GM18517 (cell line): ENCODE measurements around the gene BIRC2.
"Not testable (repeated sequence)": the region's sequence is repeated elsewhere in the genome, so short reads cannot be mapped to it uniquely, and the experiment has no call there.

ENCODE experiments used
- ATAC-seq: cut with Tn5 transposase; IDR thresholded peaks from one replicate; pipeline ENCODE4 v1.9.1; 2021; ENCODE audit warnings: mild to moderate bottlenecking, moderate library complexity; ENCODE audit not compliant: unreplicated experiment

The BIRC2 gene

DNA sequence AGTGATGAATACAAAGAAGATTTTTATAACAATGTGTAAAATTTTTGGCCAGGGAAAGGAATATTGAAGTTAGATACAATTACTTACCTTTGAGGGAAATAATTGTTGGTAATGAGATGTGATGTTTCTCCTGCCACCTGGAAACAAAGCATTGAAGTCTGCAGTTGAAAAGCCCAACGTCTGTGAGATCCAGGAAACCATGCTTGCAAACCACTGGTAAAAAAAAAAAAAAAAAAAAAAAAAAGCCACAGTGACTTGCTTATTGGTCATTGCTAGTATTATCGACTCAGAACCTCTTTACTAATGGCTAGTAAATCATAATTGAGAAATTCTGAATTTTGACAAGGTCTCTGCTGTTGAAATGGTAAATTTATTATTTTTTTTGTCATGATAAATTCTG, 24.5 kb upstream of the BIRC2 start:
- ATAC-seq, result no peak

DNA sequence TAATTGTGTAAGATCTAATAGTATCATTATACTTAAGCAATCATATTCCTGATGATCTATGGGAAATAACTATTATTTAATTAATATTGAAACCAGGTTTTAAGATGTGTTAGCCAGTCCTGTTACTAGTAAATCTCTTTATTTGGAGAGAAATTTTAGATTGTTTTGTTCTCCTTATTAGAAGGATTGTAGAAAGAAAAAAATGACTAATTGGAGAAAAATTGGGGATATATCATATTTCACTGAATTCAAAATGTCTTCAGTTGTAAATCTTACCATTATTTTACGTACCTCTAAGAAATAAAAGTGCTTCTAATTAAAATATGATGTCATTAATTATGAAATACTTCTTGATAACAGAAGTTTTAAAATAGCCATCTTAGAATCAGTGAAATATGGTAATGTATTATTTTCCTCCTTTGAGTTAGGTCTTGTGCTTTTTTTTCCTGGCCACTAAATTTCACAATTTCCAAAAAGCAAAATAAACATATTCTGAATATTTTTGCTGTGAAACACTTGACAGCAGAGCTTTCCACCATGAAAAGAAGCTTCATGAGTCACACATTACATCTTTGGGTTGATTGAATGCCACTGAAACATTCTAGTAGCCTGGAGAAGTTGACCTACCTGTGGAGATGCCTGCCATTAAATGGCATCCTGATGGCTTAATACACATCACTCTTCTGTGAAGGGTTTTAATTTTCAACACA, 23.3 kb upstream of the BIRC2 start:
- ATAC-seq, result no peak

DNA sequence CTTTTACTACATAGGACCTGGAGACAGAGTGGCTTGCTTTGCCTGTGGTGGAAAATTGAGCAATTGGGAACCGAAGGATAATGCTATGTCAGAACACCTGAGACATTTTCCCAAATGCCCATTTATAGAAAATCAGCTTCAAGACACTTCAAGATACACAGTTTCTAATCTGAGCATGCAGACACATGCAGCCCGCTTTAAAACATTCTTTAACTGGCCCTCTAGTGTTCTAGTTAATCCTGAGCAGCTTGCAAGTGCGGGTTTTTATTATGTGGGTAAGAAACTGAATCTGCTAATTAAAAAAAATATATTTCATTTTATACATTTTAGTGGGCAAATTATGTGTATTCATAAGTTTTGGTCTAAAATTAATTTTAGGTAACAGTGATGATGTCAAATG, 21.9 kb upstream of the BIRC2 start:
- ATAC-seq, result no peak

DNA sequence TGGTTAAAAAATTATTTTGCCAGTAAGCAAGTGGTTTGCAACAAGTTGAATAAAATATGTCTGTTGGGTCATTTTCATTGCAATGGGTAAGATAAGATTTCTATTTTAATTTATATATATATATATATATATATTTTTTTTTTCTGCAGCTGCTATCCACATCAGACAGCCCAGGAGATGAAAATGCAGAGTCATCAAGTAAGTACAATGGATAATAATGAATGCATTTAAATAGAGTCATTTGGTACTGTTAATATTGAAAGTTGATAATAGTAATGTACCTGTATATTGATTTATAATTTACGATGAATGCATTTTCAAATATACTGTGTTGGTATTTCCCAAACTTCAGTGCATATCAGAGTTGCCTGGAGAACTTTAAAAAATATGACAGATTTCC, 18.3 kb upstream of the BIRC2 start:
- ATAC-seq, result no peak

DNA sequence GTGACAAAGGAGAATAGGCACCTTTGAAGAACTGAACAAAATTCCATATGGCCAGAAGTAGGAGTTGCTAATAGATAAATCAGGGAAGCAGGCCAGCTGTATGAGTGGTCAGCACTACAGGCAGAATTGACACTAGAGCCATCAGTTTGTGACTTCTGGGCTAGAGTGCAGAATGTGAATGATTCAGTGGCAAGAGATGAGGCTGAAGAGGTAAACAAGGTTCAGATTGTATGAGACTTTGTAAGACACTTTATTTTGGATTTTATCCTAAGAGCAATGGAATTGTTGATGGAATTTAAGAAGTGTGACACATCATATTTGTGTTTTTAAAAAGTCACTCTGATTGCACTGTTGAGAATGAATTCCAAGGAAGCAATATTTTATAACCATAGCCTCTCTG, 16.8 kb upstream of the BIRC2 start:
- no peak for ATAC-seq

DNA sequence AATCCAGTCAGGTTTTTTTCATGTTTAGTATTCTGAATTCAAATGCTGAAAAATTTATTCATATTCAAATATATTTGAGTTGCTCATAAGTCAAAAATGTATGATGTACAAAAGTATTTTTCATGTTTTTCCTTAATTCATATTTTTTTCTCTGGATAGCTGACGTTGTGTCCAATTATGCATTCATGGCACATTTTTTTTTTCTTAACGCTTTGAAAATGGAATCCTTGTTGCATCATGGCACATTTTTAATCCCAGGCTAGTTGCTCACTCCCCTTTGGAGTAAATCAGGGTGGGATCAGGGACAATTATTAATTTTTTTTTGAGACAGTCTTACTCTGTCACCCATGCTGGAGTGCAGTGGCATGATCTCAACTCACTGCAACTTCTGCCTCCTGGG, 15.7 kb upstream of the BIRC2 start:
- ATAC-seq, result no peak

DNA sequence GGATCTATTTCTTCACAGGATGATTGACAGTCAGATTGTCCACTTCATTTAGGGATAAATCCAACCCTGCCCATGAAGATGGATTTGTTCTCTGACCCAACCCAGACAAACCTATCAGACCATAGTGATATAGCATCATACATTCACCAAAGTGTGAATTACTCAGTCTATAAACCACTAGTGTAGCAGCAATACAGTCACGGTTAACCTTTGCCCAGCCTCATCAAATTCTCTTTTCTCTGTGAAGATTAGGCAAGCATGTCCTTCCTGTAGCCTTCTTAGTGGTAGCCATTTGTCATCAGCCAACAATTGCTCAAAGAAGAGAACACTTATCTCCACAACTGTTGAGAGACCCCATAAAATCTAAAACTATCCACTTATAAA, 14.4 kb upstream of the BIRC2 start:
- ATAC-seq, result no peak

DNA sequence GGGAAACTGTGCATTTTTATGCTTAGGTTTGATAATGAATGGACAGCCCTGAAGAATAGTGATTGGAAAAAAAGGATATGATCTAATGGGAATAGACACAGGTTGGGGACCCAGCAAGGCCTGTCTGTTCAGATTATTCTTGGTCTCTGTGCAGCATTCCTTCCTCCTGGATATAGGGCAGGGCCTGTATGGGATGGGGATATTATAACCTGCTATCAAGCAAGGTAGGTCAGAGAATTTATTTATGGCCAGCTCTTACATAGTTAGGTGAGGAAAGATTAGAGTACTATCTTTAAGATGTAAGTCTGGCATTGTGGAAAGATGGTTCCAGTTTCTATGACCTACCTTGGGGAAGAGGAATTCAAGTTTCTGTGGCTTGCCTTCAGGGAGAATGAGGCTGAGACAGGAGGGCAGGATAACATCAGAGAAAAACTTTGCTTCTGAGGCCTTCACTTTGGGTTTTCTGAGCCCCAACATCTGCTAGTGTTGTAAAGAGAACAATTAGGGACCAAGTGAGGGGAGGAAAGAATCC, 8.5 kb upstream of the BIRC2 start:
- no peak for ATAC-seq

DNA sequence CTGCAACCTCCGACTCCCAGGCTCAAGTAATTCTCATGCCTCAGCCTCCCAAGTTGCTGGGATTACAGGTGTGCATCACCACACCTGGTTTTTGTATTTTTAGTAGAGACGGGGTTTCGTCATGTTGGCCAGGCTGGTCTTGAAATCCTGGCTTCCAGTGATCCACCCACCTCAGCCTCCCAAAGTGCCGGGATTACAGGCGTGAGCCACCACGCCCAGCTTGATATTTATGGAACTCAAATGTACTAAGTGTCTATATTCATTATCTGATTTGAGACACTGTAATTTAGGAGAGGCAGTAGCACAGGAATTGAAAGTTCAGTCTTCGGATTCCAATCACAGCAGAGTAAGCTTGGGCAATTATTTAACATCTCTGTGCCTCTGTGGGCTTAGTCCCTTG, 5.7 kb upstream of the BIRC2 start:
- ATAC-seq, result not testable (repeated sequence)

DNA sequence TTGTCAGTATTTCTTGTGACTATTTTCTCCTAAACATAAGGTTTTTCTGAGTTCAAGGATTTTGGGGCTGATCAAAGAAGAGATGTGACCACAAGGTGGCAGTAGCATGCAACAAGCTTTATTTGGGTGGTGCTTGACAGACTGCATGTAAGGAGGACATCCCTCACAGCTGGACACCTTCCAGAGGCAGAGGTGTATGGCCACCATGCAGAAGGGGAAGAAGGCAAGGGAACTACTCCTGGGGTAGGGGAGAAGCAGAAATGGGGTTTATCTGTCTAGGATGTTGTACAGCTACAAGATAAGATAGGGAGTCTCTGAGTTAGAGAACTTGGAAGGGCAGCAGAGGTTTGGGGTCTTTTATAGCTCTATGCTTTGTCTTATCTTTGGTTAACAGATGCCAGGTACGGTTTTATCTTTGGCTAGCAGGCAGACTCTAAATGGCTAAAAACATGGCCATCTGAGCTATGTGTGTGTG, 5.1 kb upstream of the BIRC2 start:
- ATAC-seq, result peak; percentile 57

DNA sequence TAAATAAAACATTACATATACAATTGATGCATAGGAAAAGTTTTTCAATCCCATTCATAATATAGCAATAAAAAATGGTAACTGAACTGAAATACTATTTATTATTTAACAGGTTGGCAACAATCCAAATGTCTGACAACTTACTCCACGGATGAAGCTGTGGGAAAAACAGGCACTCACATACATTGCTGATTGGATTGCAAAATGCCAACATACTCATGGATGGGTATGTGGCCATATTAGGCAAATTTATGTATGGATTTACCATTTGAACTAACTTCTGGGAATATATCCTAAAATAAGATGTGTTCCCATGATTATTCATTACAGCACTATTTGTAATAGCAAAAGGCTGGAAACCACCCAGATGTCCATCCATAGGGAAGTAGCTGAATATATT, 3.2 kb upstream of the BIRC2 start:
- no peak for ATAC-seq

DNA sequence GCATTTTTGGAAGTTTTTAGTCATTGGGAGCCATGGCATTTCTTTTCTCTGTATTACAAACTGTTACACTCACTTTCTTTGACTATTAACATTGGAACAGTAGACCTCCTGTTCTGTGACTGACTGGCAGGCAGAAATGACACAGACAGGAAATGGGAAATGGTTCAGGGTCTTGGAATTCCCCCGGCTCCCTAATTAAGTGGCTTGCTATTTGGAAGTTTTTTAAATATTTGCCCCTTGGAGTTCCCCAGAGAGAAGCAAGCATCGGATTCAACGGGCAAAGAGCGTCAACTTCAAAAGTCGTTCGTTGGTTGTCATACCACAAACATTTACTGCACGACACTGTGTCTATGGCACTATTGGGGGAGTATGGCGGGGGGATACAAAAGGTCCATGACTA, 1.1 kb upstream of the BIRC2 start:
- no peak for ATAC-seq

DNA sequence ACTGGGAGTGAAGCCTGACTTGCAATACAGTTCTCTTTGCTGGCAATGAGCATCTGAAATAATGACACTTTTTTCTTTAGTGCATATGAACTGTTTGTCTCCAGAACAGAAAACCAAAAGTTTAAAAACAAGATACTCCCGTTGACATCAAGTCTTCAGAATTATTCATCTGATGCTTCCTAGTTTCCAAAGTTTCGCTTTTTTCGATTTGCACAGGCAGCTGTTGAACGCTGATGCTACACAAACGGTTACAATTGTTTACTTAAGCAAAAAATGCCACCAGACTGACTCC, 612 bp upstream of the BIRC2 start:
- ATAC-seq, result no peak

DNA sequence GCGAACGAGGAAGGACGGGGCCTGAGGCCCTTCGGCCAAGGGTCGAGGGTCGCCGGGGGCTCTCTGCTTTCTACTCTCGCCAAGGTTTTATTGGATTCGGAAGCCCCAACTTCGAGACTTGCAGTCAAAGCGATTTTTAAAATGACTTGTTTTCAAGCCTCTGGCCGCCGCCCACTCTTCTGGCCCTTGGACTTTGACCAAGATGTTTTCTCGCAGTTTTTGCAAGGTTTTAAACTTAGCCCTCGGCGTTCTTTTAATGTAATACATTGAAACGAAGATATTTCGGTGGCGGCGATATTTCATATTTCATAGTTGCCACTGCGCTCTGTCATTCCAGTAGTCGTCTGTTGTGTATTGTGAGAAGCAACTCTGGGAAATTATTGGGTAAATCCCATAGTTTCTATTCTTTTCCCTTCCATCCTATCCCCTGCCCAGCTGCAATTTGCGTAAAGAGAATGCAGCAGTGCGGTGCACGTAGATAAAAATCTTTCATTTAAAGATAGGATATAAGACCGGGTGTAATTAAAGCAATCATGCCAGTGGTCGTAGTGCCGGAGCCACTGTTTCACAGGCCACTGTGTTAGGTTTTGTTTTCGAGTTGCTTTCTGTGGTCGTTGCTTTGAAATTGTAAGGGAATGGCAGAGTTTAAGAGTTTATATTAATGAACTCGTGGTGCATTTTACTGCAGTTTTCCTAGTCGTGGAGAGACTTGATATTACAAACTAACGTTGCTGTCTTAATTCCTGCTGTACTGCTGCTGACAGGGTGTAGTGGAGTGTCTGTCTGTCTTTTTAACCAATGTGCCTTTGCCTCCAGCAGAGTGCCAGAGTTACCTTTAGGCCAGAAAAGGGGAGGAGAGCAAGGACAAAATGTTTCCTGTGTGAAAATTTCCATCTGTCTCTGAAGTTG, 702 bp downstream of the BIRC2 start:
- peak; percentile 30 for ATAC-seq

DNA sequence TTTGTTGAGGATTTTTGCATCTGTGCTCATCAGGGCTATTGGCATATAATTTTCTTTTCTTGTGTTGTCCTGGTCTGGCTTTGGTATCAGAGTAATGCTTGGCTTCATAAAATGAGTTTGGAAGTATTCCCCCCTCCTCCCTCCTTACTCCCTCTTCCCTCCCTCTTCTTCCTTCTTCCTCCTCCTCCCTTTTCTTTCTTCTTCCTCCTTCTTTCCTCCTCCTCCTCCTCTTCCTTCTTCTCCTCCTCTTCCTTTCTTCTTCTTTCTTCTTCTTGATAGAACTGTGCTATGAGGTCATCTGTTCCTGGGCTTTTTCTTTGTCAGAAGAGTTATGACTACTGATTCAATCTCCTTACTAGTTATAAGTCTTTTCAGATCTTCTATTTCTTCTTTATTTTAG, 10.1 kb downstream of the BIRC2 start:
- no peak for ATAC-seq

DNA sequence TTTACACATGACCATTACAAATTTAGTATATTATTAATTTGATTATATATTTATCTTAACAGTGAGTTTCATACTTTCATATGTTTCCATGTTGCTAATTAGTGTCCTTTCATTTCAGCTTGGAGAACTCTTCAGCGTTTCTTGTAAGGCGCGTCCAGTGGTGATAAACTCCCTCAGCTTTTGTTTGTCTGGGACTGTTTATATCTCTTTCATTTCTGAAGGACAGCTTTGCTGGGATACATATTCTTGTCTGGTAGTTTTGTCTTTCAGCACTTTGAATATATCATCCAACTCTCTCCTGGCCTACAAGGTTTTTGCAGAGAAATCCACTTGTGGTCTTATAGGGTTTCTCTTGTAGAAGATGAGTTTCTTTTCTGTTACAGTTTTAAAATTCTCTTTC, 12.4 kb downstream of the BIRC2 start:
- no peak for ATAC-seq

DNA sequence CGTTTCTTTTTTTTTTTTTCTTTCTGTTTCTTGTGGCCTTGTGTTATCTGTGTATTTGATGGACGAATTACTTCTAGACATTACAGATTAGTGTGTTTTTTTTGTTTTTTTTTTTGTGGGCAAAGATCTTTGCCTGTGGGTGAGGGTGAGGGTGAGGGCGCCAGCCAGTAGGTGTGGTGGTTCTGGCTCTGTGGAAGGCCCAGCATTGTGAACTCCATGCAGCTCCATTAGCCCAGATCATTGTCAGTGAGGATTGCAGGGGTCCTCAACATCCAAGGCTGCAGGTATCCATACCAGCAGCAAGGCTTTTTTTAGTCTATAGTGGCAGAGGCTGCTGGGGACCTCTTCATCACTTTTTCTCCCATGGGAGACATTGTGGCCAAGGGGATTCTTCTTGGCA, 13.7 kb downstream of the BIRC2 start:
- ATAC-seq, result no peak

DNA sequence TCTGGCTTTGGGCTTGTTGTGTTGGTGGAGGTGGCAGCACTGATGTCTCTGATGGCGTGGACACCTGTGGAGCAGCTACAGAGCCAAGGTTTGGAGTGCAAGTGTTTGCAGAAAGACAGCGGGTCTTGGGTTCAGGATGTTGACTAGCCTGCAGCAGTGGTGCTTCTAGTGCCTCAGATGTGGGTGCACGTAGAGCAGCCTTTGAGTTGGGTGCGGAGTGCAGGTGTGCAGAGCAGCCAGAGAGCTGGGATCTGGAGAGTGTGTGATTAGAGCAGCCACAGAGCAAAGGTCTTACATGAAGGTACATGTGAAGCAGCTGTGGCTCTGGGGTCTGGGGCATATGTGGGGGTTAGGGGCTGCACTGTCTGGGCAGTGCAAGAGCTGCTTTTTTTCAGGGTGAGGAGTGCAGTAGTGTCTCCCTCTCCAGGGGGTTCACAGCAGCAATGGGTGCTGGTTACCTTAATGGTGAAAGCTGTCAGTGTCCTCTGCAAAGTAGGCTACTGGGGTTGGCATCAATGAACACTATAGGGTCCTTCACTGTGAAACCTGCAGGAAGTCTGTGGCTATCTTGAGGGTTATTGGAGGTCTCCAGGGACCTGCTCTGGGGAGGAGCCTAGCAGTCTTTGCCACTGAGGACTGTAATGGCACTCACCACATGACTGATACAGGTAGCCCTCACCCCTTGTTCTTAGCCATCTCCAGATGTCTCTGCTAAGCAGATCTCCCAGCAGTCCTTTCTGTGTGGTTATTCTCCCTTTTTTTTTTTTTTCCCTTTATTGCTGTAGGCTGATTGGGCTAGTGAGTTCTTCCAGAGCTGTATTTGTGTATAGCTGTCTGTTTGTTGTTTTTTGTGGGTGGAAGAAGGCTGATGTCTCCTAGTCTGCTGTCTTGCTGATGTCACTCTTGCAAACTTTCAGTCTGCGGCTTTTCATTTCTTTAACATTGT, 14.3 kb downstream of the BIRC2 start:
- ATAC-seq, result peak; percentile 95

DNA sequence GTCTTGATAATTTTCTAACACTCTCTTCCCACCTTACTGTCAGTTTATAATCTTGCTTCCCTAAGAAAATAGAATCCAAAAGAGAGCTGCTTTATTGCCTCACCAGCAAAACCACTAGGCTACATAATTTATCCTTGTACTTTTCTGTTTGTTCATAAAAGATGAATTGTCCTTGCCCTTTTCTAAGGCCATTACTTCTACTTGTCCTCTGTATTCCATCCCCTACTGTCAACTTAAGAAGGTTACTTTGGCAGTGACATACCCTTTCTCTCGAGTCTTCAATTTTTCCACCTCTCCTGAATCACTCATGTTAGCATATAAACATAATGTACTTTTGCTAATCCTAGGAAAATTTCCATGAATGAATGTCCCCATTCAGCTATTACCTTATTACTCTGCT, 18.0 kb downstream of the BIRC2 start:
- no peak for ATAC-seq

DNA sequence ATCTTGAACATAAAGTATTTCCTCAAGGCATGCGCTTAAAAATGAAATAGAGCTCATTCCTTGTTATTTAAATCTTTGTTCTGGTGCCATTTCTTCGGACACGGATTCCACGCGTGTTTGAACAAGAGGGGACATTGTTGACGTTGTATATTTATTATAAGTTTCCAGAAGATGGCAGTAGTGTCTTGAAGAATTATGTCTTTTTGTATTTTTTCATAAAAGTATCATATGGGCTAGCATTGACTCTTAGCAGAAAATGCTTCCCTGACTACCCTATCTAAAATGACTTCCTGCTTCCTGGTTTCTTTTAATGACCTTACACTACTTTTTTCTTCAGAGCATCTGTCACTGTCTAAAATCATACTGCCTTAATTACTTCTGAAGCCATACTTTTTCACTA, 20.4 kb downstream of the BIRC2 start:
- ATAC-seq, result no peak

DNA sequence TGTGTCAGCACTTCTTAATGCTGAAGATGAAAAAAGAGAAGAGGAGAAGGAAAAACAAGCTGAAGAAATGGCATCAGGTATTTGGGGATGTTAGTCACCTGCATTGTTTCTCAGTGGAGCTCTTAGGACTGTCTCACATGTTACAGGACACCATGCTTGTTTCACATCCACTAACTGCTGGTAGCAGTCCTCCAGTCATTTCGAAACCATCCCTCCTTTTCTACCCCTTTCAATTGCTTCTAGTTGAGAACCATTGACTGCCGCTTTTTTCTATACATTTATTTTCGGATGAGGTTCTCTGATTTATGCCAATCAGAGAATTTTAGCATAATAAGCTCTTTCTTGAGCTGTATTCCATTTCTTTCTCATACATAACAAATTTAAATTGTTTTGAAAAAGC, 21.5 kb downstream of the BIRC2 start:
- peak; percentile 100 for ATAC-seq
